AG09309 (cell line): ENCODE results near the gene GLI3.
A peak's percentile ranks its signal among the peaks of the same experiment; 100 is the strongest.

Experiments used
- DNase-seq: peaks from one replicate; pipeline ENCODE4 v3.0.0-alpha.2; 2010; ENCODE audit warnings: low read depth
- H3K4me3 ChIP-seq: 2 replicates; pipeline ENCODE4 v1.5.1; 2011; ENCODE audit warnings: mild to moderate bottlenecking, low read depth, low read length, moderate library complexity; ENCODE audit not compliant: control insufficient read depth
- TF ChIP-seq, protein P1 (sequence below): IDR thresholded peaks from 2 replicates; pipeline ENCODE4 v1.5.1; 2011; ENCODE audit warnings: mild to moderate bottlenecking, low read depth, low read length, inconsistent platforms; ENCODE audit not compliant: insufficient read depth, control insufficient read depth; ENCODE audit errors: missing control alignments

The GLI3 gene

DNA sequence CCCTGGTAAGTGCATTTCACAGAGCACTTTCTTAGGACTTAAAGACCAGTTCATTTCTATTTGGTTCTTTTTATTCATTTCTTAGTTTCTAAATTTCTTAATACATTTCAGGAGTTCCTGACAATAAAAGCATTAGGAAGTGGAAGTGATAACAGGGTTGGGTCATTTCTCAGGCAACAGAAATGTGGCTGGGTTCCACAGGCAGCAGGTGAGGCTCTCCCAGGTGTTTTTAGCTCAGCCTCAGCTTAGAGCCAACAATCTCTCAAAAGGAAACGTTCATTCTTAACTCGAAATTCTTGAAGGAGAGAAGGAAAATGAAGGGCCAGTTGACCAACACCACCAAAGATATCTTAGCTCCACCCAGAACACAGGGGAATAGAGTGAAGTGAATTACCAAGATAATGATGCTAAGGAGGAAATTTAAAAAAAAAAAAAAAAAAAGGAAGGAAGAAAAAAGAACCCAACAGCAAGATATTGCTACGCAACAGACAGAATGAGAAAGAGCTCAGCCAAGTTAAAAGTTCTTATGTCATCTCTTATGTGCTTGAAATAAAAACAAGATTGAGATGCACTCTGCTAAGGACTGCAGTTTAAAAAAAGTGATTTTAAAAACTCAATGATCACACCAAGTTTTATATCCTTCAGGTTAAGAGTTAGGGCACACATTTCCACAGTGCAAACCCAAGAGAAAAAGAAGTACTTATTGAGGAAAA, 230.1 kb downstream of the GLI3 start:
- TF ChIP-seq, protein P1, sequence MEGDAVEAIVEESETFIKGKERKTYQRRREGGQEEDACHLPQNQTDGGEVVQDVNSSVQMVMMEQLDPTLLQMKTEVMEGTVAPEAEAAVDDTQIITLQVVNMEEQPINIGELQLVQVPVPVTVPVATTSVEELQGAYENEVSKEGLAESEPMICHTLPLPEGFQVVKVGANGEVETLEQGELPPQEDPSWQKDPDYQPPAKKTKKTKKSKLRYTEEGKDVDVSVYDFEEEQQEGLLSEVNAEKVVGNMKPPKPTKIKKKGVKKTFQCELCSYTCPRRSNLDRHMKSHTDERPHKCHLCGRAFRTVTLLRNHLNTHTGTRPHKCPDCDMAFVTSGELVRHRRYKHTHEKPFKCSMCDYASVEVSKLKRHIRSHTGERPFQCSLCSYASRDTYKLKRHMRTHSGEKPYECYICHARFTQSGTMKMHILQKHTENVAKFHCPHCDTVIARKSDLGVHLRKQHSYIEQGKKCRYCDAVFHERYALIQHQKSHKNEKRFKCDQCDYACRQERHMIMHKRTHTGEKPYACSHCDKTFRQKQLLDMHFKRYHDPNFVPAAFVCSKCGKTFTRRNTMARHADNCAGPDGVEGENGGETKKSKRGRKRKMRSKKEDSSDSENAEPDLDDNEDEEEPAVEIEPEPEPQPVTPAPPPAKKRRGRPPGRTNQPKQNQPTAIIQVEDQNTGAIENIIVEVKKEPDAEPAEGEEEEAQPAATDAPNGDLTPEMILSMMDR, result no peak
- H3K4me3 ChIP-seq, result no peak overlapping the region

DNA sequence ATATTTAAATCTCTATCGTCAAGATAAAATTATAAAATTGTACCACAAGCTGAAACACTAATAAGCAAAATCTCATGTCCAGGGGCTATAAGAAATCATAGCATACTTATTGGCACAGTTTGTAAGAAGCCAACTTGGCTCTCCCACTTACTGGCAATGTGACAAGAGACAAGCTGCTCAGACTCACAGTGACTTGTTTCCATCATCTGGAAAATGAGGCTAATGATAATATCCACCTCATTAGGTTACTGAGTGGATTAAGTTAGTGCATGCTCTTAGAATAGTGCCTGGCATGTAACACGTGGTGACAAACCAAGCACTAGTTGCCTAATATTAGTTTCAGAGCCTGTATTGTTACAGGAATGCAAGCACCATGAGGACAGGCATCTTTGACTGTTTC, 234.4 kb downstream of the GLI3 start:
- H3K4me3 ChIP-seq, result no peak overlapping the region
- DNase-seq, result no peak
- TF ChIP-seq, protein P1, result no peak

More for the DNA sequence above, 230.1 kb downstream of the GLI3 start:
- no peak for DNase-seq

DNA sequence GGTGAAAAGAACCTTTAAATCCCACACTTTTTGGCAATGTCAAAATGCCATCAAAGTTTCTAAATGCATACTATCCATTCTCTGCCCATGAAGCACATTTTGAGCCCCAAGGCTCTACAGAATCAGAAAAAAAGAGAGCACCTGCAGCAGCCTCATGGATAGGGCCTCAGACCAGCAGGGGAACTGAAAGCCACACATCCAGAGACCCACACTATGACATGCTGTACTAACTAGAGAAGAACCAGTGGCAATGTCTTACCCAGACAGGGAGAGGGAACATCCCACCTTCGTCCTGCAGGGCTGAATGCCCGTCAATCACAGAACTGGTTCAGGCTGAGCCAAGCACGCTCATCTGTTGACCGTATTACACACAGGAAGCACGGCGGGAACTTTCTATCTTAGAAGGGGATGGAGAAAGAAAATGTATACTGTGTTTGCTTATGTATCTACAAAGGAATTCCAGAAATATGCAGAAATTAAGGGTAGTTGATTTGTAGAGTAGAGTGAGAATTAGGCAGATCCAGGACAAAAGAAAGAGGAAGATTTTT, 237.2 kb downstream of the GLI3 start:
- TF ChIP-seq, protein P1, result no peak
- DNase-seq, result no peak
- no peak overlapping the region for H3K4me3 ChIP-seq

GRCh38 chr7:41998041-41998440, 239.0 kb downstream of the GLI3 start:
- H3K4me3 ChIP-seq, result no peak overlapping the region
- DNase-seq, result no peak
- TF ChIP-seq, protein P1, result no peak

- H3K4me3 ChIP-seq, result no peak overlapping the region; the same call in 1 of the 2 replicates
- TF ChIP-seq, protein P1, result no peak
- no peak for DNase-seq
Measured at GRCh38 chr7:41997151-41997550, 239.9 kb downstream of the GLI3 start.

DNA sequence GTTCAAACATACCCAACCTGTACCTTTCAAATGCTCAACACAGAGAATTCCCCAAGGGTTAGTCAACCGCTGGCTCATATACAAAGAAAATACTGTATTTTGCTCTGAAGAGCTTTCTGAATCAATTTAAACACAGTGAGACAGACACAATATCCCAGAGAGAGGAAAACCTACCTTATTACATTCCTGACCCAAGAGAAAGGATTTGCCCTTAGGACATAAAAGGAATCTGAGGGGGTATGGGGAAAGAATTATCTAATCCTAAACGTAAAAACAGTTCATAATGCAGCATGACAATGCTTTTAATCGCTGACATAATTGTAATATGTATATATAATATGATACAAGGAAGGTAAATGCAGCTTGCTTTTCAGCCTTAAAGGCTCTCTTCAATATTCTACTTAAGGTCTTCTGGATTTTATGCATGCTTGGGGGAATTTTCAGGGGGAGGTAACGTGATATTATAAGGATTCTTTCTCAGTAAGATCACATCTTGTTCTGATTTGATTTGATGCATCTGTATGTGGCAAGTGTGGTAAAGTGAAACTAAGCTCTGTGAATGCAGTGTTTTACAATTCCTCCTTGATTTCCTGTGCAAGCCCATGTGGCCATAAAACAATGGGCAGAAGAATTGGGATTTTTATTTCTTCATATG, 240.5 kb downstream of the GLI3 start:
- H3K4me3 ChIP-seq, result no peak overlapping the region
- peak; percentile 74 for DNase-seq
- TF ChIP-seq, protein P1, result no peak
